ENCODE measurements around the gene ARSB. TPM values are rescaled to one million over a fixed set of nuclear protein-coding genes. Genes with fewer than 3 reads are reported as not detected.

Gene ARSB
- polyA plus RNA-seq, 2 of the 4 experiments (the other 2 are of a cell fraction): 8.4 to 13.4 TPM

DNA sequence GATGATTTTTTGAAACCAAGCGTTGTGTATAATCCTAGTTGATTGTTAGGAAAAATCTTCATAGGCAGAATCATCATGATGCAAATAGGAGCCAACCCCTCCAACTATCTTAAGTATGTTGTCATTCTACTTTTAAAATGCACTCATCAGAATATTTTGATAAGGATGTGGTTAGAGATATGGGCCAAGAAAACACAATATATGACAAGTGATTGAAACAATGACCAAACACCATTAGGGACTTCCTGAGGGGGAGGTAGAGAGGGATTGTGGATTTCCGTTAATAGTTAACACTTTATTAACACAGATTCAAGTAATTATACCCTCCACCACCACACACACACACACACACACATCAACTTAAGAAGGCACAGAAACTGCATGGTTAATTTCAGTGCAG lies 143.3 kb downstream of the ARSB start:
- no peak for DNase-seq (ENCODE audit: low read depth in 1 of 2, low spot score in 1 of 2)
- no peak for FAIRE-seq
- 81% methylated on average over 2 of the region's 2 CpGs for WGBS (ENCODE audit: missing lambda C conversion rate)
- no peak overlapping the region for H3K4me2 ChIP-seq
- H3K9me3 ChIP-seq: no peaks in the 10 kb centered on the region
- no peak for TF ChIP-seq TFCP2L1 (CRISPR knock-in tag; IDR thresholded peaks at IDR 0.05)
- no peak for TF ChIP-seq SREBF2 (IDR thresholded peaks at IDR 0.05)
- TF ChIP-seq RFX5 (IDR thresholded peaks at IDR 0.05): no peak
- no peak for TF ChIP-seq MAZ (IDR thresholded peaks at IDR 0.05; ENCODE audit: borderline replicate concordance, low read depth, low read length)
- no peak for TF ChIP-seq JUN (IDR thresholded peaks at IDR 0.05)
- TF ChIP-seq ZC3H11A (IDR thresholded peaks at IDR 0.05): no peak
- no peak for TF ChIP-seq NFE2L2 (conservative IDR thresholded peaks at IDR 0.05; ENCODE audit: low read length)
- no peak for TF ChIP-seq HEYL (CRISPR knock-in tag; IDR thresholded peaks at IDR 0.05)
- no peak for TF ChIP-seq CBX2 (IDR thresholded peaks at IDR 0.05; ENCODE audit: borderline replicate concordance, low read depth)
- TF ChIP-seq, protein P1, sequence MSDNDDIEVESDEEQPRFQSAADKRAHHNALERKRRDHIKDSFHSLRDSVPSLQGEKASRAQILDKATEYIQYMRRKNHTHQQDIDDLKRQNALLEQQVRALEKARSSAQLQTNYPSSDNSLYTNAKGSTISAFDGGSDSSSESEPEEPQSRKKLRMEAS (IDR thresholded peaks at IDR 0.05): no peak
- ChIA-PET CTCF (no interaction called here), POLR2A (no interaction called here)
- no peak overlapping the region for H3K27ac ChIP-seq
- no peak for ATAC-seq
- no peaks in the 10 kb centered on the region for H3K4me1 ChIP-seq
- no peak overlapping the region for H3K4me3 ChIP-seq

DNA sequence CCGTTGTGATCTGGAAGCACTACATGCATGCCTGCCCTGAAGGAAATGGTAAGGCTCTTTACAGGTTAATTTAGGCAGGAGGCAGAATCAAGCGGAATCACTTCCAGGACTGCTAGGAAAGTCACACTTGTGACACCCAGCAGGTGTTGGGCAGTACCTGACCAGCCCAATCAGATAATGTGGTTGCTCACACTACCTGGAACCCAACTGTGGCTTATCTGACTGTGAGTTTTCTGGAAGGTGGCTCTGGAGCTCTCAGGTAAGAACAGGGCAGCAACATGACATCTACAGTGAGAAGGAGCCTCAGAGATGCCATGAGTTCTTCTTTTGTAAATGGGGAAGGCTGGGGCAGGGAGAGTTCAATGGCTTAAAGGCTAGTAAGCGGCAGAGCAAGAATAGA lies 146.4 kb downstream of the ARSB start:
- 92% methylated on average over 3 of the region's 3 CpGs for WGBS (ENCODE audit: missing lambda C conversion rate)
- no peak for FAIRE-seq
- DNase-seq (ENCODE audit: low read depth in 1 of 2, low spot score in 1 of 2): no peak
- H3K9me3 ChIP-seq: no peaks in the 10 kb centered on the region
- ATAC-seq: no peak
- TF ChIP-seq HDAC2 (IDR thresholded peaks at IDR 0.05): no peak
- TF ChIP-seq POLR2AphosphoS2 (conservative IDR thresholded peaks at IDR 0.05; ENCODE audit: low read length): no peak
- TF ChIP-seq EHF (CRISPR knock-in tag; IDR thresholded peaks at IDR 0.05): no peak
- no peak for TF ChIP-seq EP300 (IDR thresholded peaks at IDR 0.05)
- no peak for TF ChIP-seq RARB (CRISPR knock-in tag; IDR thresholded peaks at IDR 0.05)
- TF ChIP-seq JUN (IDR thresholded peaks at IDR 0.05): no peak
- TF ChIP-seq FOXS1 (CRISPR knock-in tag; IDR thresholded peaks at IDR 0.05): no peak
- TF ChIP-seq SREBF2 (IDR thresholded peaks at IDR 0.05): no peak
- TF ChIP-seq ZC3H11A (IDR thresholded peaks at IDR 0.05): no peak
- no peak for TF ChIP-seq CEBPB (IDR thresholded peaks at IDR 0.05)
- TF ChIP-seq HOXB5 (CRISPR knock-in tag; IDR thresholded peaks at IDR 0.05): no peak
- no peak for TF ChIP-seq RCOR1 (IDR thresholded peaks at IDR 0.05; ENCODE audit: low read depth, low read length)
- no peaks in the 10 kb centered on the region for H3K4me1 ChIP-seq
- ChIA-PET POLR2A (no interaction called here), CTCF (interaction anchor here (0.6 kb wide), 2 partner anchors 46 to 75 kb away, joined by 3 to 4 read pairs; no protein-coding TSS in a partner anchor)
- H3K4me3 ChIP-seq: no peak overlapping the region
- no peak overlapping the region for H3K4me2 ChIP-seq
- H3K27ac ChIP-seq: no peak overlapping the region

DNA sequence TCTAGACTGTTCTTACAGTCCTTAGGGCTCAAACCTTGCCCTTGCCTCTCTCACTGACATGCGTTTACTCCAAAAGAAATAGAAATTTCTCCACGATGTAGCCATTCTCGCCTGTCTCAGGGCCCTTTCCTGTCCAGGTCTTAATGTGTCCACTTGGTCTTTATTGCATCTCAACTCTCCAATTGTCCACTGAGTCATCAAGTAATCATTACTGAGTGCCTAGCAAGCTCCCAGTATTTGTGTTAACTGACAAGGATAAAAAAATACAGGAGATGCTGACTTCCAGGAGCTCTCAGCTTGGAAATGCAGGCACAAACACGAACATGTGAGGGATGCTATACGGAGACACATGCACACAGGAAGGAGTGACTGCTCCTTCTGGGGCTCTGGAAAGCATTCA lies 147.3 kb downstream of the ARSB start:
- Histone ChIP-seq H3K4me1 (no peaks in the 10 kb centered on the region), H3K4me3 (no peak overlapping the region), H3K4me2 (no peak overlapping the region), H3K9me3 (no peaks in the 10 kb centered on the region), H3K27ac (no peak overlapping the region)
- WGBS (ENCODE audit: missing lambda C conversion rate): 93% methylated on average over 5 of the region's 5 CpGs
- ChIA-PET CTCF (no interaction called here), POLR2A (no interaction called here)
- ATAC-seq: no peak
- DNase-seq (ENCODE audit: low read depth in 1 of 2, low spot score in 1 of 2): no peak
- TF ChIP-seq TFCP2L1 (CRISPR knock-in tag; IDR thresholded peaks at IDR 0.05) (no peak), HEYL (CRISPR knock-in tag; IDR thresholded peaks at IDR 0.05) (no peak), ZFP36 (IDR thresholded peaks at IDR 0.05; ENCODE audit: borderline replicate concordance, partially characterized antibody) (no peak), SREBF2 (IDR thresholded peaks at IDR 0.05) (no peak), ZC3H11A (IDR thresholded peaks at IDR 0.05) (no peak), RNF2 (IDR thresholded peaks at IDR 0.05; ENCODE audit: borderline replicate concordance, low read depth) (no peak), FOSL2 (IDR thresholded peaks at IDR 0.05) (no peak), FOSL2 (CRISPR knock-in tag; IDR thresholded peaks at IDR 0.05) (no peak), EHF (CRISPR knock-in tag; IDR thresholded peaks at IDR 0.05) (no peak), CHD4 (IDR thresholded peaks at IDR 0.05; ENCODE audit: borderline replicate concordance) (no peak), CBX2 (IDR thresholded peaks at IDR 0.05; ENCODE audit: borderline replicate concordance, low read depth) (no peak), JUN (IDR thresholded peaks at IDR 0.05) (no peak)
- TF ChIP-seq, protein P2, sequence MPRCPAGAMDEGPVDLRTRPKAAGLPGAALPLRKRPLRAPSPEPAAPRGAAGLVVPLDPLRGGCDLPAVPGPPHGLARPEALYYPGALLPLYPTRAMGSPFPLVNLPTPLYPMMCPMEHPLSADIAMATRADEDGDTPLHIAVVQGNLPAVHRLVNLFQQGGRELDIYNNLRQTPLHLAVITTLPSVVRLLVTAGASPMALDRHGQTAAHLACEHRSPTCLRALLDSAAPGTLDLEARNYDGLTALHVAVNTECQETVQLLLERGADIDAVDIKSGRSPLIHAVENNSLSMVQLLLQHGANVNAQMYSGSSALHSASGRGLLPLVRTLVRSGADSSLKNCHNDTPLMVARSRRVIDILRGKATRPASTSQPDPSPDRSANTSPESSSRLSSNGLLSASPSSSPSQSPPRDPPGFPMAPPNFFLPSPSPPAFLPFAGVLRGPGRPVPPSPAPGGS (IDR thresholded peaks at IDR 0.05): no peak
- no peak for FAIRE-seq

All from A549 (cell line).